Ectodermal cell (in vitro differentiated cells): ENCODE results near the gene TMOD4.

Experiments used
- H3K27ac ChIP-seq: 2 replicates; pipeline ENCODE4 v1.7.0; 2013; ENCODE audit warnings: mild to moderate bottlenecking, low read depth, low read length; ENCODE audit not compliant: insufficient read depth, poor library complexity, severe bottlenecking
- H3K27me3 ChIP-seq: 2 replicates; pipeline ENCODE4 v1.7.0; 2013; ENCODE audit warnings: mild to moderate bottlenecking, low read length; ENCODE audit not compliant: insufficient read depth, control insufficient read depth, poor library complexity, severe bottlenecking
- H3K36me3 ChIP-seq: one replicate; pipeline ENCODE4 v1.7.0; 2013; ENCODE audit warnings: low read length; ENCODE audit not compliant: control insufficient read depth, insufficient read depth
- H3K4me1 ChIP-seq: one replicate; pipeline ENCODE4 v1.7.0; 2013; ENCODE audit warnings: low read length; ENCODE audit not compliant: control insufficient read depth, insufficient read depth
- H3K4me3 ChIP-seq: 2 replicates; pipeline ENCODE4 v1.7.0; 2013; ENCODE audit warnings: low read depth, low read length, control low read depth; ENCODE audit not compliant: insufficient read depth
- H3K9me3 ChIP-seq: 2 replicates; pipeline ENCODE4 v1.7.0; 2013; ENCODE audit warnings: mild to moderate bottlenecking, low read length, moderate library complexity; ENCODE audit not compliant: control insufficient read depth
- WGBS, 2 experiments: methylation state at CpG; one replicate each; pipeline ENCODE4 v1.1.7; 2013; ENCODE audit warnings: missing lambda C conversion rate in 2 of 2; 5-methylcytosine and 5-hydroxymethylcytosine counted together

Gene TMOD4

DNA sequence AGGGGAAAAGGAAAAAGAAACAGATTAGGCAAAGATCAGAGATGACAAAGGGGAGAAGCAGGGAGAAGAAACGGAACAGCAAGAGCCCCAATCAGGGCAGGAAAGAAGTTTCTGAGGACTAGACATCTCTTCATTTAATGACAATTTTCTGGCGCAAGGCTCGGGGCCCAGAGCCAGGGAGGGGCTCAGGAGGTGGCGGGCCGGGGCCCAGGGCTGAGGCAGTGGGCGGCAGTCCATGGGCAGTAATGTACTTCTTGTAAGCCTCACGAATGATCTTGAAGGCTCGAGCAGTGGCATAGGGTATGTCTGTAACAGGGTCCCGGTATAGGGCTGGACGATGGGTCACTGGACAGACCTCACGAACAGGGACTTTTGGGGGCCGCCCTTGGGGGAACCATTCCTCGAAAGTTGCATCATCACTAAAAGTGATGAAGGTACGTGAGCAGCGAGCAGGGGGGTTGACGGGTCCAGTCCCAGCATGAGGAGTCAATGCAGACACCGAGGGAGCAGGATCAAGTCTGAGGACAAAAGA is 799 bp upstream of the TMOD4 start:
- H3K27me3 ChIP-seq, result no peaks in the 10 kb centered on the region
- 95% methylated on average over 17 of the region's 17 CpGs for WGBS, 2 experiments
- no peaks in the 10 kb centered on the region for H3K9me3 ChIP-seq
- no peaks in the 10 kb centered on the region for H3K4me1 ChIP-seq
- H3K27ac ChIP-seq, result peak overlapping the region; percentile 6
- peaks cover 34% of the 10 kb centered on the region for H3K36me3 ChIP-seq
- no peak overlapping the region for H3K4me3 ChIP-seq

DNA sequence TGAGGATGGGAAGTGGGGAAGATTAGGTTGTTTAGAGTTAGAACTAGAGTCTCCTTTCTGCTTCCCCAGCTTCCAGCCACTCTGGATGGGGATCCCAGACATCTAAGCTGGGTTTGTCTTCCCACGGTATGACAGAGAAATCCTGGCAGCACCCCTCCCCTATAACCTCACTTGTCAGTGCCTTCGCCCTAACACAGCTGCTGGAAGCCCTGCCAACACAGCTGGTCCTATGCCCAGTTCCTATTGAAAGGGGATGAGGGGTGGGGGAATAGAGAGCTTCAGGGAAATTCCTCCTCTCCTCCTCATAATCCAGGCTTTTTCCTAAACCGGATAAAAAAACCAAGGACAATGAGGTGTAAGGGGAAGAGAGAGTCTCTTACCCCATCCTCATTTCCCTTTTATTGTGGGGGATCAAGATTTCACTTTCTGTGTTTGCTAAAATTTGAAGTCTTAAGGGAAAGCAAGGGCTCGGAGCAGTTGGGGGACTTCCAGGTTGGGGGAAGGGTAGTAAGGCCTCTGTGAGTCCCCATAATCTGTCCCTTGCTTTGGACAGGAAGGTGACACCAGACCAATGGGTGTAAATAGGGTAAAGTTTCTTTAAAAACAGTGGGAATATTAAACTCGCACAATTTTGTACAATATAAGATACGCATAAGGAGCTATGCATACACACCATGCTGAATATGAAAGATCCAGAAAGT is 590 bp downstream of the TMOD4 start:
- no peaks in the 10 kb centered on the region for H3K4me1 ChIP-seq
- H3K4me3 ChIP-seq, result no peak overlapping the region
- no peaks in the 10 kb centered on the region for H3K27me3 ChIP-seq
- H3K9me3 ChIP-seq, result no peaks in the 10 kb centered on the region
- 95 to 99% methylated on average over 4 to 5 of the region's 6 CpGs for WGBS, 2 experiments
- H3K27ac ChIP-seq, result no peak overlapping the region
- H3K36me3 ChIP-seq, result peaks cover 24% of the 10 kb centered on the region

DNA sequence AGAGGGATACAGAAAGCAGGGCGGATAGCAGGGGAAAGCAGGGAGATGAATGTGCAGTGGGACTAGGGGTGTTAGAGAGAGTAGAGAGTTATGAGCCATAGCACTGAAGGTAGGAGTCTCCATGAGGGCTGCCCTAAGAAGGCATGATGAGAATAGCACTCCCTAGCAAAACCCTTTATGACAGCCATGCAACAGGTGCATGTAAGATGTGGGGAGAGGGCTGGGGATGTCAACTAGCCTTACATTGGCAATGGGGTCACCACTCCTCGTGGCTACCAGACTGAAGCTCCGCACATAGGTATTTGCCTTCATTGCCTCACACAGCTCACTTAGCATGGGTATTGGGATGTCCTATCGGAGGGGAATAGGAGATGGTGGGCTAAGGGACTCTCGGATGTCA is 4.6 kb downstream of the TMOD4 start:
- WGBS, 2 experiments, result 83 to 93% methylated on average over 4 to 5 of the region's 5 CpGs
- Histone ChIP-seq H3K9me3 (no peaks in the 10 kb centered on the region), H3K27ac (no peak overlapping the region), H3K4me1 (peaks cover 5% of the 10 kb centered on the region), H3K4me3 (no peak overlapping the region), H3K36me3 (peaks cover 7% of the 10 kb centered on the region), H3K27me3 (no peaks in the 10 kb centered on the region)

DNA sequence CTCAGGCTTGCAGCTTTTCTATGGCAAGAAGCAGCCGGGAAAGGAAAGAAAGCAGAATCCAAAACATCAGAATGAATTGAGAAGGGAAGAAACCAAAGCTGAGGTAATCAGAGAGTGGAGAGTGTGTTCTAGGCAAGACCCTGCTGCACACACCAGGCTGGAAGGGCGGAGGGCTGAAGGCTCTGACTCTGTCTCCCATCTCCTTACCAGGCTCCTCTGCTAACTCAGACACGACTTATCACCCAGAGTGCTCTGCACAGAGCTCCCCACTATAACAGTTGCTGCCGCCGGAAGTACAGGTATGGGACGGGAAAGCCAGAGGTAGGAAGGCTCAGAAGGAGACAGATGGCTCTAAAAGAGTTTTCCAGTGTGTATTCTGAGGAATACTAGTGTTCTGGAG is 8.7 kb downstream of the TMOD4 start:
- Histone ChIP-seq H3K27ac (no peak overlapping the region), H3K4me3 (peak overlapping the region; percentile 95), H3K9me3 (no peaks in the 10 kb centered on the region), H3K4me1 (peaks cover 16% of the 10 kb centered on the region), H3K36me3 (no peaks in the 10 kb centered on the region), H3K27me3 (no peaks in the 10 kb centered on the region)
- 95% methylated on average over 6 of the region's 6 CpGs for WGBS, 2 experiments

DNA sequence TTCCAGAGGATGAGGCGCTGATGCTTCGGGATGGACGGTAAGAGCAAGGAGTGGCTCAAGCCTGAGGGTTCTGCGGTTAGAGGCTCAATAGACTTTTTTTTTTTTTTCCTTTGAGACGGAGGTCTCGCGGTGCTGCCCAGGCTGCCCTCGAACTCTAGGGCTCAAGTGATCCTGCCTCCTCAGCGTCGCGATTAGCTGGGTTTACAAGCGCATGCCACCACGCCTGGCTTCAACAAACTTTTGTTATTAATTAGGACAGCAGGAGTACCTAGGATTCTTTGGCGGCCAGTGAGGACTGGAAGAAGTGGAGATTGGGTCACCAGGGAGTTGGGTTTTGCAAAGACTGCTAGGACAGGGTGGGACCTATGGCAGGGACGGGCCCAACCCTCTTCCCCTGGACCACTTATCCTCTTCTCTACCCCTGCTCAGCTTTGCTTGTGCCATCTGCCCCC is 9.2 kb downstream of the TMOD4 start:
- peaks cover 16% of the 10 kb centered on the region for H3K4me1 ChIP-seq
- H3K4me3 ChIP-seq, result peak overlapping the region; percentile 95
- peaks cover 4% of the 10 kb centered on the region for H3K36me3 ChIP-seq
- H3K27ac ChIP-seq, result peak overlapping the region; percentile 60
- H3K27me3 ChIP-seq, result no peaks in the 10 kb centered on the region
- H3K9me3 ChIP-seq, result no peaks in the 10 kb centered on the region
- WGBS, 2 experiments, result 8 to 10% methylated on average over 15 of the region's 15 CpGs

DNA sequence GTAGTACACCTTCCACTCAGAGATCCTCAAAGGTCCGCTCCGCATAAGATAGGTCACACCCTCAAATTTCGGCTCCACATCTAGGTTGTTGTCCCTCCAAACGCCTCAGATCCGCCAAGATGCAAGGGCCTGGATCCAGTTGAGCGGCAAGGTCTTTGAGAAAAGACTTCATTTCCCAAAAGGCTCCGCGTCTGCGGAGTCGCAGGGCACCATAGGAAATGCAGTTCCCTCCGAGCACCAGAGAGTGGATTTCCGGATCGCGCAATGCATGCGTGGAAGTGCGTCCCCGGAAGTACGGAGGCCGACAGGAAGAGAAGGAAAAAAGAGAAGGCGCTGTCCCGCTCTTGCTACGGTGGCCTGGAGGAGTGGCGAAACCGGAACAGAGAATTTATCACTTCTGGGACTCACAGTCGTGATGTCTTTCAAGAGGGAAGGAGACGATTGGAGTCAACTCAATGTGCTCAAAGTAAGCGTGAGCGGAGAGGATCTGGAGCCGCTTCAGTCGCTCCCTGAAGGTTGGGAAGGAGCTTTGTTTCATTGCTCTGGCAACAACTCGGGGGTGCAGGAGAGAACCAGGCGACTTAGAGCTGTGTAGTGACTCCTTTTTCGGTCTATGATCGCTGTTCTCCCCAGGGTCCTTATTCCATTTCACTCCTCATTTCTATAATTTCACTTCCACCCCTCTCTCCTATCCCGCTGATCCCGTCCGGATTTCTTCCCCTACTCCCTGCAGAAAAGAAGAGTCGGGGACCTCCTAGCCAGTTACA is 9.9 kb downstream of the TMOD4 start, which contains the start of the genes LYSMD1 and SCNM1:
LYSMD1 (minus strand) TSS at position 165 of the 767 bp plus-strand sequence. CDS start 644 bp downstream, outside the sequence.
SCNM1 (plus strand) TSS at position 407 of the 767 bp plus-strand sequence; CDS start at position 416, 9 bp downstream.
- Histone ChIP-seq H3K4me1 (peaks cover 16% of the 10 kb centered on the region), H3K4me3 (peak within 1 kb of the TSS; percentile 95), H3K27me3 (no peaks in the 10 kb centered on the region), H3K36me3 (peaks cover 7% of the 10 kb centered on the region), H3K27ac (peak within 1 kb of the TSS; percentile 72), H3K9me3 (no peaks in the 10 kb centered on the region)
- WGBS, 2 experiments, result 0% methylated on average over 38 of the region's 38 CpGs

DNA sequence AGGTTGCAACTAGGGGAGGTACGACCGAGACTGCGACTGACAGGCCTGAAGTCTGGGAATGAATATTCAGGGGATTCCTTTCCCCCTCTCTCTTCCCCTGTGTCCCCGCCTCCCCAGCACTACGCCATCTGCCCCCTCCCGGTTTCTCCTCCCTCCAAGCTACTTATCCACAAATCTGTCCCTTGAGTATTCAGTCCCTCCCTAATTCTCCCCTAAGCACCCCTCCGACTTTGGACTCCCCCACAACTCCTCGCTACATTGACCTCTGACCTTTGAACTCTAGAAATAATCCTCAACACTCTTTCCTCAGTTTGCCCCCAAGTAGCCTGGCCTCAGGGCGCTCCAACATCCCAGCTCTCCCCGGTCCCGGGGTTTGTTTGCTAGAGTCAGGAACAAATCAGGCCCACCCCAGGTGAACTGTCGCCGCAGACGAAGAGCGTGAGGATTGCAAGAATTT is 10.5 kb downstream of the TMOD4 start:
- H3K36me3 ChIP-seq, result peaks cover 7% of the 10 kb centered on the region
- H3K27ac ChIP-seq, result peak overlapping the region; percentile 72
- WGBS, 2 experiments, result 3% methylated on average over 15 of the region's 15 CpGs
- H3K4me3 ChIP-seq, result peak overlapping the region; percentile 95
- H3K9me3 ChIP-seq, result no peaks in the 10 kb centered on the region
- H3K27me3 ChIP-seq, result no peaks in the 10 kb centered on the region
- peaks cover 16% of the 10 kb centered on the region for H3K4me1 ChIP-seq

DNA sequence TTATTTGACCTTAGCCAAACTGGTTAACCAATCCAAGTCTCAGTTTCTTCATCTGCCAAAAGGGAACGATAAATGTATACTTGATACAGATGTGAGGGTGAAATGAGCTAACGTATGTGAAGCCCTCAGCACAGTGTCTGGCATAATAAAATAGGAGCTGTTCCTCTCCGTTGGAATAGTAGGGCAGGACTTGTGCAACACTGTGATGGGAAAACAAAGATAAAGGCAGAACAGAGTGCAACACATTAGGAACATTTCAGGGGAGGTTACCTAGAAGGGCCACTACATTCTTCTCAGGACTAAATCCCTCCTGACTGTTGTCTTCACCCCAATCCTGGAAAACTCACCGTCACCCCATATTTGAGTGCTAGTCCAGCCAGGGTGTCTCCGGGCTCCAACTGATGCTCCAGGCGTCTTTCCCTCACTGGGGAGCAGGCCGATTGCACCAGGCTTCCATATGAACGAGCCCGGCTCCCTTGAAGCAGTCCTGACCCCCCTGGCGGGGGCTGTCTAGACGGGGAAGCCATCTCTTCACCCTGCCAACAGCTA is 11.0 kb downstream of the TMOD4 start:
- H3K4me3 ChIP-seq, result peak overlapping the region; percentile 95
- H3K4me1 ChIP-seq, result peaks cover 16% of the 10 kb centered on the region
- WGBS, 2 experiments, result 39 to 40% methylated on average over 11 of the region's 11 CpGs
- H3K36me3 ChIP-seq, result peaks cover 7% of the 10 kb centered on the region
- no peaks in the 10 kb centered on the region for H3K27me3 ChIP-seq
- H3K27ac ChIP-seq, result peak overlapping the region; percentile 9
- H3K9me3 ChIP-seq, result no peaks in the 10 kb centered on the region

DNA sequence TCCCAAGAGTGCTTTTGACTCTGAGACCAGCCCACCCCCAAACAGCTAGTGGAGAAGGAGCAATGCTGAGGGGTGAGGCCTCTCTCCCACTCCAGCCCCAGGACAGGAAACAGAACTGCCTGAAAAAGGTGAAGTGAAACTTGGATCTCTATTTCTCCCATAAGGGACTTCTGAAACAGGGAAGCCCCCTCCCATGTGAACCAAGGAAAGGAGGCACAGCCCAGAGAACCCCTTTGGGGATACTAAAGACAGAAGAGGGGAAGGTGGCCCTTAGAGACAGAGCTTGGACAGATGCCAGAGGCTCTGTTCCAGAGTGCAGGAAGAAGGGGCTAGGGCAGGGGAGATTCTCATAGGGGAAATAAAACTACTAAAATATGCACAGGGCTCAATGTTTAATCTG is 16.4 kb downstream of the TMOD4 start:
- H3K27me3 ChIP-seq, result no peaks in the 10 kb centered on the region
- H3K27ac ChIP-seq, result no peak overlapping the region
- H3K4me1 ChIP-seq, result peaks cover 5% of the 10 kb centered on the region
- H3K36me3 ChIP-seq, result peaks cover 15% of the 10 kb centered on the region
- no peaks in the 10 kb centered on the region for H3K9me3 ChIP-seq
- H3K4me3 ChIP-seq, result no peak overlapping the region
